IMR-90 (cell line): Measurements from ENCODE around the gene C3orf22. TPM values are rescaled to one million over a fixed set of nuclear protein-coding genes. Genes with fewer than 3 reads are reported as not detected.

Experiments used
- ATAC-seq: fragments of 200-7000 bp; cut with Tn5 transposase; 2 replicates; pipeline ENCODE4 v1.9.1; 2020; ENCODE audit warnings: low read depth, mild to moderate bottlenecking, moderate library complexity
- BruUV-seq: library from RNA; stranded (reverse); fragments of 400-500 nt; replicated peaks from 2 replicates; lab custom pipeline; 2021; lab: Mats Ljungman, UMichigan
- CTCF ChIA-PET: fragments of 300-600 bp; formaldehyde crosslinking; extraction: SDS; loops from one replicate; lab custom pipeline; 2021; ENCODE audit warnings: antibody characterized with exemption; lab: Yijun Ruan, JAX
- POLR2A ChIA-PET: fragments of 300-600 bp; sonication (Branson Sonifier 250); formaldehyde crosslinking; loops from one replicate; lab custom pipeline; 2022; ENCODE audit warnings: antibody characterized with exemption; ENCODE audit not compliant: unreplicated experiment; lab: Charles Lee
- DNase-seq: peaks from one replicate; pipeline ENCODE4 v3.0.0; 2013
- H2AFZ ChIP-seq: replicated peaks from 2 replicates; pipeline ENCODE3; 2013; ENCODE audit warnings: low read length, mild to moderate bottlenecking; ENCODE audit not compliant: poor library complexity
- H2AK5ac ChIP-seq: 2 replicates; pipeline ENCODE4 v1.6.1; 2013; ENCODE audit warnings: low read depth, low read length, inconsistent platforms
- H2AK9ac ChIP-seq: replicated peaks from 2 replicates; pipeline ENCODE3; 2013; ENCODE audit warnings: mild to moderate bottlenecking, low read depth, low read length, moderate library complexity; ENCODE audit not compliant: poor library complexity
- H2BK120ac ChIP-seq: 2 replicates; pipeline ENCODE4 v1.6.1; 2013; ENCODE audit warnings: low read depth, low read length, inconsistent platforms
- H2BK15ac ChIP-seq: 3 replicates; pipeline ENCODE4 v1.6.1; 2013; ENCODE audit warnings: low read depth, low read length, inconsistent platforms
- H2BK20ac ChIP-seq: 2 replicates; pipeline ENCODE4 v1.6.1; 2013; ENCODE audit warnings: low read depth, mild to moderate bottlenecking, inconsistent platforms, low read length, moderate library complexity
- H2BK5ac ChIP-seq: 2 replicates; pipeline ENCODE4 v1.6.1; 2013; ENCODE audit warnings: mild to moderate bottlenecking, low read depth, low read length, inconsistent platforms; ENCODE audit not compliant: poor library complexity, severe bottlenecking
- H3K14ac ChIP-seq: replicated peaks from 2 replicates; pipeline ENCODE4 v1.6.1; 2013; ENCODE audit warnings: low read depth, low read length, inconsistent platforms
- H3K18ac ChIP-seq: 2 replicates; pipeline ENCODE4 v1.6.1; 2013; ENCODE audit warnings: low read depth, low read length, control low read depth
- H3K23ac ChIP-seq: 2 replicates; pipeline ENCODE4 v1.6.1; 2013; ENCODE audit warnings: low read depth, low read length, inconsistent platforms
- H3K27ac ChIP-seq: 2 replicates; pipeline ENCODE4 v1.5.1; 2013; ENCODE audit warnings: mild to moderate bottlenecking, control low read depth, low read length; ENCODE audit not compliant: insufficient read depth
- H3K27me3 ChIP-seq: 2 replicates; pipeline ENCODE4 v1.6.1; 2013; ENCODE audit warnings: low read length; ENCODE audit not compliant: control insufficient read depth, insufficient read depth
- H3K36me3 ChIP-seq: 2 replicates; pipeline ENCODE4 v1.6.1; 2013; ENCODE audit warnings: low read length, mixed read lengths; ENCODE audit not compliant: control insufficient read depth, insufficient read depth
- H3K4ac ChIP-seq: 2 replicates; pipeline ENCODE4 v1.6.1; 2013; ENCODE audit warnings: low read depth, low read length, inconsistent platforms
- H3K4me1 ChIP-seq: 2 replicates; pipeline ENCODE4 v1.6.1; 2013; ENCODE audit warnings: low read length, mixed read lengths; ENCODE audit not compliant: control insufficient read depth, insufficient read depth
- H3K4me2 ChIP-seq: 2 replicates; pipeline ENCODE4 v1.6.1; 2013; ENCODE audit warnings: low read depth, mild to moderate bottlenecking, control low read depth, low read length, moderate library complexity
- H3K4me3 ChIP-seq: 2 replicates; pipeline ENCODE4 v1.5.1; 2013; ENCODE audit warnings: low read depth, mild to moderate bottlenecking, control low read depth, low read length, moderate library complexity; ENCODE audit not compliant: insufficient read depth
- H3K56ac ChIP-seq: 2 replicates; pipeline ENCODE4 v1.6.1; 2013; ENCODE audit warnings: low read length, inconsistent platforms; ENCODE audit not compliant: insufficient read depth; ENCODE audit errors: extremely low read depth
- H3K79me1 ChIP-seq, 2 experiments: 2 replicates each; pipeline ENCODE4 v1.6.1; 2013; ENCODE audit warnings: low read length in 2 of 2, inconsistent platforms in 1 of 2, low read depth in 1 of 2
- H3K9ac ChIP-seq: 2 replicates; pipeline ENCODE4 v1.6.1; 2013; ENCODE audit warnings: low read depth, low read length, control low read depth
- H3K9me1 ChIP-seq: 2 replicates; pipeline ENCODE4 v1.6.1; 2013; ENCODE audit warnings: low read length, inconsistent platforms; ENCODE audit not compliant: insufficient read depth
- H3K9me3 ChIP-seq: 2 replicates; pipeline ENCODE4 v1.6.1; 2013; ENCODE audit warnings: low read length; ENCODE audit not compliant: control insufficient read depth, insufficient read depth
- H4K20me1 ChIP-seq: 2 replicates; pipeline ENCODE4 v1.6.1; 2013; ENCODE audit warnings: low read length, inconsistent platforms; ENCODE audit not compliant: insufficient read depth
- H4K5ac ChIP-seq: 2 replicates; pipeline ENCODE4 v1.6.1; 2013; ENCODE audit warnings: mild to moderate bottlenecking, low read depth, low read length, control low read depth
- H4K8ac ChIP-seq, 2 experiments: 2 replicates each; pipeline ENCODE4 v1.6.1; 2013; ENCODE audit warnings: low read depth in 2 of 2, low read length in 2 of 2, control low read depth in 1 of 2, inconsistent platforms in 1 of 2
- H4K91ac ChIP-seq: 2 replicates; pipeline ENCODE4 v1.6.1; 2013; ENCODE audit warnings: low read depth, low read length, inconsistent platforms; ENCODE audit not compliant: insufficient read depth
- CEBPB ChIP-seq: IDR thresholded peaks from 2 replicates; pipeline ENCODE4 v1.6.1; 2012; ENCODE audit warnings: low read depth, low read length, improper control_type of control experiment
- CHD1 ChIP-seq: IDR thresholded peaks from 2 replicates; pipeline ENCODE4 v1.6.1; 2012; ENCODE audit warnings: low read depth, low read length, improper control_type of control experiment
- FOS ChIP-seq: fragments of 150-350 bp; IDR thresholded peaks from 2 replicates; pipeline ENCODE4 v1.6.1; 2016; ENCODE audit warnings: low read depth, low read length
- MAFK ChIP-seq: IDR thresholded peaks from 2 replicates; pipeline ENCODE4 v1.6.1; 2012; ENCODE audit warnings: low read depth, low read length, improper control_type of control experiment
- MAZ ChIP-seq: IDR thresholded peaks from 2 replicates; pipeline ENCODE4 v1.6.1; 2012; ENCODE audit warnings: low read depth, mild to moderate bottlenecking, low read length, improper control_type of control experiment, moderate library complexity, borderline replicate concordance
- NFE2L2 ChIP-seq: fragments of 150-350 bp; IDR thresholded peaks from 2 replicates; pipeline ENCODE4 v1.6.1; 2016; ENCODE audit warnings: low read depth, mild to moderate bottlenecking, low read length
- POLR2A ChIP-seq: IDR thresholded peaks from 2 replicates; pipeline ENCODE4 v1.6.1; 2012; ENCODE audit warnings: mild to moderate bottlenecking, low read depth, low read length
- RAD21 ChIP-seq: IDR thresholded peaks from 2 replicates; pipeline ENCODE4 v1.6.1; 2012; ENCODE audit warnings: low read length, improper control_type of control experiment
- RCOR1 ChIP-seq: IDR thresholded peaks from 2 replicates; pipeline ENCODE4 v1.6.1; 2012; ENCODE audit warnings: mild to moderate bottlenecking, low read length, improper control_type of control experiment; ENCODE audit not compliant: insufficient replicate concordance
- RFX5 ChIP-seq: IDR thresholded peaks from 2 replicates; pipeline ENCODE4 v1.8.0; 2012; ENCODE audit warnings: low read depth, mild to moderate bottlenecking, low read length, moderate library complexity
- SMC3 ChIP-seq: fragments of 150-350 bp; IDR thresholded peaks from 2 replicates; pipeline ENCODE4 v1.6.1; 2016; ENCODE audit warnings: low read depth, mild to moderate bottlenecking, antibody characterized with exemption, low read length, moderate library complexity
- WGBS, 2 experiments: methylation state at CpG; one replicate each; pipeline versions ENCODE4 v1.1.5 to v1.1.7; 2013; ENCODE audit warnings: missing lambda C conversion rate in 2 of 2; ENCODE audit not compliant: insufficient read length in 1 of 2; ENCODE audit errors: extremely low coverage in 2 of 2; 5-methylcytosine and 5-hydroxymethylcytosine counted together
- dilution Hi-C: fragments of 300-500 bp; cut with HindIII; formaldehyde crosslinking; loops from one replicate; pipeline ENCODE4 v1.14.3; 2018; ENCODE audit warnings: low sequenced_read_pairs; ENCODE audit not compliant: unreplicated experiment
- in situ Hi-C: fragments of 300-500 bp; cut with MboI; formaldehyde crosslinking; loops from 3 replicates; pipeline ENCODE4 v1.14.3; 2019; ENCODE audit warnings: low sequenced_read_pairs, inconsistent platforms, mixed read lengths
- intact Hi-C: fragments of 100-400 bp; cut with micrococcal nuclease; formaldehyde crosslinking; loops from 2 replicates; pipeline ENCODE4 v1.10.0; 2022
- polyA plus RNA-seq, 3 experiments: library from polyadenylated mRNA; depleted of rRNA; stranded (reverse); fragments of >200 nt; gene quantifications; 2 replicates each; pipeline ENCODE4 v1.2.3, GENCODE V29; 2012; ENCODE audit warnings: low replicate concordance in 1 of 3
- total RNA-seq: library from RNA; depleted of rRNA; stranded (reverse); fragments of >200 nt; gene quantifications from 2 replicates; pipeline ENCODE4 v1.2.3, GENCODE V29; 2012
- TF ChIP-seq, protein P1 (sequence below): fragments of 150-350 bp; IDR thresholded peaks from 2 replicates; pipeline ENCODE4 v1.6.1; 2016; ENCODE audit warnings: low read depth, mild to moderate bottlenecking, low read length, moderate library complexity, borderline replicate concordance
- TF ChIP-seq, protein P2 (sequence below): conservative IDR thresholded peaks from 2 replicates; pipeline ENCODE4 v1.5.1; 2012; ENCODE audit warnings: mild to moderate bottlenecking, low read depth, low read length, improper control_type of control experiment
- TF ChIP-seq, protein P3 (sequence below): fragments of 150-350 bp; IDR thresholded peaks from 2 replicates; pipeline ENCODE4 v1.6.1; 2017; ENCODE audit warnings: mild to moderate bottlenecking, antibody characterized with exemption, low read length, low read depth

C3orf22 gene
- total and polyA plus RNA-seq, 2 of the 4 experiments (the other 2 are of a cell fraction), result not detected

DNA sequence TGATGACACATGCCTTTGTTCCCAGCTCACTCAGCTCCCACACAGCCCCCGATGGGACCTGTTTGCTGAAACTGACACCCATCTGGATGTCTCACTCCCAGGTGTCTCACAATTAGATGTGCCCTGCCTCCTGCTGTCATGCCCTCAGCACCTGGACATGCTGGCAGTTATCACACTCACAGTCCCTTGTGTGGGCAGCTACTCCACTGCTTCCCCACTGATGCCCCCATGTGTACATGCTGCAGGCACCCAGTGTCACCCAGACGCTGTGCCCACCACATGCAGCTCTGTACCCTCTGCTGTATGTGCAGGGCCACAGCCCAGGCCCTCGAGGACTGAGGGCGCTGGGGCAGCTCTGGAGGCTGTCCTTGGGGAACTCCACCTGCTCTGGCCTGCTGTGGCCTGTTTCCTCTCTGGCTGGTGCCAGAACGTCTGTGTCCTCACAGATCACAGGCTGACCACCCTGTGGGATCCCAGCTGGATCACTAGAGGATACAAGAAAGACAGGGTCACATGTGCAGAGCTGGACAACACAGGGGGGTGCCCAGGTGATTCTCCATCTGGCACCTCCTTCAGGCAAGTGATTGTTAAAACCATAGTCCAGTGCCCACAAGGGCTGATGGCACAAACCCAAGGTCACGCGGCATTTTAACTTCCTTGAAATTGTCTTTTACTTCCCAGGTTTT is 14.0 kb downstream of the C3orf22 start:
- Histone ChIP-seq H4K8ac (no peak overlapping the region), H3K36me3 (no peaks in the 10 kb centered on the region), H3K4me2 (no peak overlapping the region), H3K9ac (no peak overlapping the region), H3K79me1 (no peaks in the 10 kb centered on the region), H3K9me1 (peaks cover 6% of the 10 kb centered on the region), H3K18ac (no peak overlapping the region), H3K4ac (no peak overlapping the region), H2AK5ac (no peak overlapping the region), H3K27ac (no peak overlapping the region), H3K9me3 (no peaks in the 10 kb centered on the region; the same call in 1 of the 2 replicates), H4K5ac (no peak overlapping the region), H4K20me1 (no peaks in the 10 kb centered on the region), H2BK120ac (no peak overlapping the region), H2BK5ac (no peak overlapping the region), H3K4me1 (peaks cover 5% of the 10 kb centered on the region), H3K23ac (no peak overlapping the region), H3K27me3 (peaks cover 35% of the 10 kb centered on the region), H3K14ac (no peak overlapping the region), H2AK9ac (no peak overlapping the region), H2BK20ac (no peak overlapping the region), H3K4me3 (no peak overlapping the region), H3K56ac (no peak overlapping the region), H4K91ac (no peak overlapping the region), H2AFZ (no peak overlapping the region), H2BK15ac (no peak overlapping the region)
- ChIA-PET CTCF (no interaction called here), POLR2A (interaction anchor here (0.5 kb wide), 1 partner anchor 1113 kb away, joined by 13 read pairs; no protein-coding TSS in a partner anchor)
- no TSS peak for BruUV-seq
- dilution Hi-C loops, result no loop called here
- no peak for DNase-seq
- TF ChIP-seq NFE2L2, result no peak
- TF ChIP-seq MAFK, result no peak
- TF ChIP-seq CEBPB, result no peak
- TF ChIP-seq MAZ, result no peak
- TF ChIP-seq RAD21, result no peak
- no peak for TF ChIP-seq RCOR1
- TF ChIP-seq, protein P1, sequence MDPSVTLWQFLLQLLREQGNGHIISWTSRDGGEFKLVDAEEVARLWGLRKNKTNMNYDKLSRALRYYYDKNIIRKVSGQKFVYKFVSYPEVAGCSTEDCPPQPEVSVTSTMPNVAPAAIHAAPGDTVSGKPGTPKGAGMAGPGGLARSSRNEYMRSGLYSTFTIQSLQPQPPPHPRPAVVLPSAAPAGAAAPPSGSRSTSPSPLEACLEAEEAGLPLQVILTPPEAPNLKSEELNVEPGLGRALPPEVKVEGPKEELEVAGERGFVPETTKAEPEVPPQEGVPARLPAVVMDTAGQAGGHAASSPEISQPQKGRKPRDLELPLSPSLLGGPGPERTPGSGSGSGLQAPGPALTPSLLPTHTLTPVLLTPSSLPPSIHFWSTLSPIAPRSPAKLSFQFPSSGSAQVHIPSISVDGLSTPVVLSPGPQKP, result no peak
- TF ChIP-seq, protein P2, sequence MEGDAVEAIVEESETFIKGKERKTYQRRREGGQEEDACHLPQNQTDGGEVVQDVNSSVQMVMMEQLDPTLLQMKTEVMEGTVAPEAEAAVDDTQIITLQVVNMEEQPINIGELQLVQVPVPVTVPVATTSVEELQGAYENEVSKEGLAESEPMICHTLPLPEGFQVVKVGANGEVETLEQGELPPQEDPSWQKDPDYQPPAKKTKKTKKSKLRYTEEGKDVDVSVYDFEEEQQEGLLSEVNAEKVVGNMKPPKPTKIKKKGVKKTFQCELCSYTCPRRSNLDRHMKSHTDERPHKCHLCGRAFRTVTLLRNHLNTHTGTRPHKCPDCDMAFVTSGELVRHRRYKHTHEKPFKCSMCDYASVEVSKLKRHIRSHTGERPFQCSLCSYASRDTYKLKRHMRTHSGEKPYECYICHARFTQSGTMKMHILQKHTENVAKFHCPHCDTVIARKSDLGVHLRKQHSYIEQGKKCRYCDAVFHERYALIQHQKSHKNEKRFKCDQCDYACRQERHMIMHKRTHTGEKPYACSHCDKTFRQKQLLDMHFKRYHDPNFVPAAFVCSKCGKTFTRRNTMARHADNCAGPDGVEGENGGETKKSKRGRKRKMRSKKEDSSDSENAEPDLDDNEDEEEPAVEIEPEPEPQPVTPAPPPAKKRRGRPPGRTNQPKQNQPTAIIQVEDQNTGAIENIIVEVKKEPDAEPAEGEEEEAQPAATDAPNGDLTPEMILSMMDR, result no peak
- no peak for TF ChIP-seq RFX5
- TF ChIP-seq, protein P3, sequence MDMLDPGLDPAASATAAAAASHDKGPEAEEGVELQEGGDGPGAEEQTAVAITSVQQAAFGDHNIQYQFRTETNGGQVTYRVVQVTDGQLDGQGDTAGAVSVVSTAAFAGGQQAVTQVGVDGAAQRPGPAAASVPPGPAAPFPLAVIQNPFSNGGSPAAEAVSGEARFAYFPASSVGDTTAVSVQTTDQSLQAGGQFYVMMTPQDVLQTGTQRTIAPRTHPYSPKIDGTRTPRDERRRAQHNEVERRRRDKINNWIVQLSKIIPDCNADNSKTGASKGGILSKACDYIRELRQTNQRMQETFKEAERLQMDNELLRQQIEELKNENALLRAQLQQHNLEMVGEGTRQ, result no peak
- no peak for TF ChIP-seq POLR2A
- TF ChIP-seq CHD1, result no peak
- no peak for TF ChIP-seq SMC3
- TF ChIP-seq FOS, result no peak
- ATAC-seq, result no peak
- WGBS, 2 experiments, result 47% methylated on average over 3 of the region's 7 CpGs; no CpG with 5 or more reads in 1 of the 2 experiments
- in situ Hi-C loops, result no loop called here
- intact Hi-C loops, result no loop called here
